Neural crest cell (in vitro differentiated cells): ENCODE data around the gene WNT7A. TPM values are rescaled to one million over a fixed set of nuclear protein-coding genes. Genes with fewer than 3 reads are reported as not detected.

Experiments used
- DNase-seq: peaks from one replicate; pipeline ENCODE4 v3.0.0; 2021; ENCODE audit warnings: low read depth, mixed read lengths, low spot score
- H3K27ac Mint-ChIP-seq: one replicate; pipeline ENCODE4 v1.8.0; 2021; ENCODE audit warnings: mild to moderate bottlenecking, mixed read lengths; ENCODE audit not compliant: unreplicated experiment
- H3K27me3 Mint-ChIP-seq: 2 replicates; pipeline ENCODE4 v1.8.0; 2021; ENCODE audit warnings: low read depth, mild to moderate bottlenecking, mixed read lengths
- H3K36me3 Mint-ChIP-seq: 2 replicates; pipeline ENCODE4 v1.8.0; 2021; ENCODE audit warnings: low read depth, mild to moderate bottlenecking, mixed read lengths
- H3K4me1 Mint-ChIP-seq: 2 replicates; pipeline ENCODE4 v1.8.0; 2021; ENCODE audit warnings: mixed read lengths
- H3K4me3 Mint-ChIP-seq: one replicate; pipeline ENCODE4 v1.8.0; 2021; ENCODE audit warnings: mild to moderate bottlenecking, mixed read lengths
- H3K9me3 Mint-ChIP-seq: 2 replicates; pipeline ENCODE4 v1.8.0; 2021; ENCODE audit warnings: mixed read lengths
- total RNA-seq: library from RNA; stranded (reverse); gene quantifications from 2 replicates; pipeline ENCODE4 v1.2.1, GENCODE V29; 2021
- TF ChIP-seq, protein P1 (sequence below): fragments of 200-600 bp; sonication (generic); conservative IDR thresholded peaks from 2 replicates; pipeline ENCODE4 v1.5.0; 2021; ENCODE audit warnings: antibody characterized with exemption, mild to moderate bottlenecking

Gene WNT7A
- total RNA-seq, 1 donor from 2014 or later = 9.8 TPM

DNA sequence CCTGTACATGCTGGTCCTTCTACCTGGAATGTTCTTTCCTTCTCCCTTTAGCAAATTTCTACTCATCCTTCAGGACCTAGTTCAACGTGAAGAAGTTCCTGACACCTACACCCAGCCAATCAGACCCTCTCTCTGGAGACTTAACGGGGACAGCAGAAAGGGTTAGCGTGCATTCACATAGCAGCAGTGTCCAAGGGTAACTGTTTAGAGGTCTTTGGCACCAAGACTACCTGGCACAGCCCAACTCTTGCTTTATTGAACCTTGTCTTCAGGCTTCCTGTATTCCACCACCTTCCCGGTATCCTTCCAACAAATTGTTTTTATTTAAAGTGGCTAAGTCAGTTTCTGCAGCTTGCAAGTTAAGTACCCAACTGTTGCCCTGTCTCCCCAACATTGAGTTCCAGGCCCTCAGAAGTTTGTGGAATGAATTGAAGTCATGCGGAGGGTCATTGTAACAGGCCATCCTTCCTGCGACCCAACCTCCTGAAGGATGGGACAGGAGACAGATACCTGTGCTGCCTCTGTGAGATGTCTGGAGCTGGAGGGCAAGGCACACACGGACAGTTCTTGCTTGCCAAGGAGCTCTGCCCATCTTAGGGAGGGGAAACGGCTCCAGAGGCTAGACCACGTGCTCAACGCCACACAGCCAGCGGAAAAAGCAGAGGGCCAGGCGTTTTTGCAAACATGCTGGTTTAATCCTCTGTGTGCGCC lies 14.4 kb upstream of the WNT7A start:
- Mint-ChIP-seq H3K9me3 (peaks cover 3% of the 10 kb centered on the region), H3K27me3 (peaks cover 24% of the 10 kb centered on the region), H3K36me3 (peaks cover 3% of the 10 kb centered on the region), H3K4me3 (peak overlapping the region; percentile 95), H3K27ac (no peak overlapping the region), H3K4me1 (peaks cover 11% of the 10 kb centered on the region)
- DNase-seq = no peak
- TF ChIP-seq, protein P1, sequence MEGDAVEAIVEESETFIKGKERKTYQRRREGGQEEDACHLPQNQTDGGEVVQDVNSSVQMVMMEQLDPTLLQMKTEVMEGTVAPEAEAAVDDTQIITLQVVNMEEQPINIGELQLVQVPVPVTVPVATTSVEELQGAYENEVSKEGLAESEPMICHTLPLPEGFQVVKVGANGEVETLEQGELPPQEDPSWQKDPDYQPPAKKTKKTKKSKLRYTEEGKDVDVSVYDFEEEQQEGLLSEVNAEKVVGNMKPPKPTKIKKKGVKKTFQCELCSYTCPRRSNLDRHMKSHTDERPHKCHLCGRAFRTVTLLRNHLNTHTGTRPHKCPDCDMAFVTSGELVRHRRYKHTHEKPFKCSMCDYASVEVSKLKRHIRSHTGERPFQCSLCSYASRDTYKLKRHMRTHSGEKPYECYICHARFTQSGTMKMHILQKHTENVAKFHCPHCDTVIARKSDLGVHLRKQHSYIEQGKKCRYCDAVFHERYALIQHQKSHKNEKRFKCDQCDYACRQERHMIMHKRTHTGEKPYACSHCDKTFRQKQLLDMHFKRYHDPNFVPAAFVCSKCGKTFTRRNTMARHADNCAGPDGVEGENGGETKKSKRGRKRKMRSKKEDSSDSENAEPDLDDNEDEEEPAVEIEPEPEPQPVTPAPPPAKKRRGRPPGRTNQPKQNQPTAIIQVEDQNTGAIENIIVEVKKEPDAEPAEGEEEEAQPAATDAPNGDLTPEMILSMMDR = no peak

DNA sequence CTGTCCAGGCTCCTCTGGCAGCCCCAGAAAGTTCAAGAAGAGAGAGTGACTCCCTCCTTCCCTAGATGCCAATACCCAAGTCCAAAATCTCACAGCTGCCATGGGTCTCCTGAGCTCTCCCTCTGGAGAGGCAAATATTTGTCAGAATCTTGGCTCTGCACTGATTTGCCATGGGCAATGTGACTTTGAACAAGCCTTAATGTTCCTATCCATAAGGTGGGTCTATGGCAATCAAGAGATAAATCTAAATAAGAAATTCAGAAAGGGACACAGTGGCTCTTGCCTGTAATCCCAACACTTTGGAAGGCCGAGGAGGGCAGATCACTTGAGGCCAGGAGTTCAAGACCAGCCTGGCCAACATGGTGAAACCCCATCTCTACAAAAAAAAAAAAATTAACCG lies 12.4 kb upstream of the WNT7A start:
- Mint-ChIP-seq H3K9me3 (no peaks in the 10 kb centered on the region), H3K4me3 (no peak overlapping the region), H3K27me3 (peaks cover 24% of the 10 kb centered on the region), H3K36me3 (no peaks in the 10 kb centered on the region), H3K4me1 (peaks cover 11% of the 10 kb centered on the region), H3K27ac (no peak overlapping the region)
- DNase-seq = no peak
- TF ChIP-seq, protein P1 = no peak

DNA sequence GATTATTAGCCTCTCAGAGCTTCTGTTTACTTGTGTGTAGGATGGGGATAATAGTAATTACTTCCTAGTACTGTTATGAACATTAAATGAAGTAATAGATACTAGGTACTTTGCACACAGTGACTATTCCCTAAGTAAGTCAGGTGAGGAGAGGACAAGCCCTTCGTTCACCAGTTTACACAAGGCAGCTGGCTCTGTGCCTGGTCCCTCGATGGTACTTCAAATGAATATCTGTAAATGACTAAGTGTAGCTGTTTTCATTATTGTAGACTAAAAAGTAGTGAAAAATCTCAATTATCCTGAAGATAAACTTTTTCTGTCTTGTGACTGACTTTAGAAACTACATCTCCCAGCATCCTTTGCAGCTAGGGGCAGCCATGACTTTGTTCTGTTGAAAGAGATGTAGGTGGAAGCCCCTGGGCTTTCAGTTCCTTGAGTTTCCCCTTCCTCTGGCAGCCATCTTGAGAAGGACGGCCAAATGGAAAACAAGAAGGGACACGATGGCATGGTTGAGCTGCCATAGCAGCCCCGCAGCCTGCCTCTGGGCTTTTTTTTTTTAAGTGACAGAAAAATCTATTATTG lies 11.7 kb upstream of the WNT7A start:
- no peak overlapping the region for H3K4me3 Mint-ChIP-seq
- TF ChIP-seq, protein P1 = no peak
- H3K4me1 Mint-ChIP-seq = peaks cover 9% of the 10 kb centered on the region
- H3K27me3 Mint-ChIP-seq = peaks cover 30% of the 10 kb centered on the region
- no peaks in the 10 kb centered on the region for H3K36me3 Mint-ChIP-seq
- no peak for DNase-seq
- no peak overlapping the region for H3K27ac Mint-ChIP-seq
- H3K9me3 Mint-ChIP-seq = no peaks in the 10 kb centered on the region

DNA sequence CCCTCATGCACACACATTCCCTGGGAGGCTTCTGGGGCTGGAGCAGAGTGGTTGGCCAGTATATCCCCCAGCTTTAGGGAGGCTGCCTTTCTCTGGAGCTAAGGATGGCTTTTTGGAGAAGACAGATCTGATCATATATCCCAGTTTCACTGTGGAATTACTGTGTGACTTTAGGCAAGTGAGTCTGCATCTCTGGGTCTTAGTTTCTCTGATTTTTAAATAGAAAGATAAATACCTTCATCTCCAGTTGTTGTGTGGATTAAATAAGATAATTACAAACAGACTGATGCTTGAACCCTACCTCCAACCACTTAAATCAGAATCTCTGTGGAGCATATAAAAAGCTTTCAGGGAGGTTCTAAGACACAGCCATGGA lies 11.1 kb upstream of the WNT7A start:
- Mint-ChIP-seq H3K4me3 (no peak overlapping the region), H3K36me3 (no peaks in the 10 kb centered on the region), H3K27me3 (peaks cover 34% of the 10 kb centered on the region), H3K4me1 (peaks cover 6% of the 10 kb centered on the region), H3K27ac (no peak overlapping the region), H3K9me3 (no peaks in the 10 kb centered on the region)
- TF ChIP-seq, protein P1 = no peak
- DNase-seq = no peak

DNA sequence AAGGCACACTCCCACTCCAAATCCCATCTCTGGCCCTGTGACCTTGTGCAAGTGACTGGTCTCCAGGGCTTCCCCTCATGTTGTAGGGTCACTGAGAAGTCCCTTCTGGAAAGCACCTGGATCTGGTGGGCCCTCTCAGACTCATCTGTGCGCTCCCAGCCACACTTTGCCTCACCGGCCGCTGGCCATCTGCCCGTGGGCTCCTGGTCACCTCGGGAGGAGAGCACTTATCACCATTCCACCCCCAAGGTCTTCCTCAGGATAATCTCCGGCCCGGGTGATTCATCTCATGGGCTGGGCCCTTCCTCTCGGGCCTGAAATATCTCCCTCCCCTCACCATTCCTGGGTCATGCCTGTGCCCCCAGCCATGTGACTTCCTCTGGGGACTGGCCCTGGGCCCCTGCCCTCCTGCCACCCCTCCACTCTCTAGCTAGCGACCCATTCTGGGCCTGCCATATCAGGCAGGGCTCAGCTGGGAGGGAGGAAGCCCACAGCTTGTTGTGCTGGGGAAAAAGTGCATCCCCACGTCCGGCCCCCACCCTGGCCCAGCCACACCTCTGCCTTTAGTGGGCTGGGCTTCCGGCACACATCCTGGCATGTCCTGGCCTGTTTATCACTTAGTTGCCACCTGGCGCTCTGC lies 10.6 kb upstream of the WNT7A start:
- TF ChIP-seq, protein P1 = no peak
- H3K9me3 Mint-ChIP-seq = no peaks in the 10 kb centered on the region
- H3K4me3 Mint-ChIP-seq = no peak overlapping the region
- H3K27me3 Mint-ChIP-seq = peaks cover 37% of the 10 kb centered on the region
- no peaks in the 10 kb centered on the region for H3K36me3 Mint-ChIP-seq
- no peak for DNase-seq
- no peak overlapping the region for H3K27ac Mint-ChIP-seq
- H3K4me1 Mint-ChIP-seq = peaks cover under 1% of the 10 kb centered on the region
